Liver (tissue), 2 donors: Measurements from ENCODE around the gene EXT2.

Experiments used
- RAD21 ChIP-seq, 2 donors: IDR thresholded peaks; 2 replicates each; pipeline ENCODE4 v1.6.1; 2016; ENCODE audit warnings: antibody characterized with exemption in 2 of 2, mild to moderate bottlenecking in 2 of 2
- TF ChIP-seq, protein P1 (sequence below): IDR thresholded peaks from 2 replicates; pipeline ENCODE4 v1.6.1; 2016; ENCODE audit warnings: antibody characterized with exemption, mild to moderate bottlenecking
- donor health status: healthy.

DNA sequence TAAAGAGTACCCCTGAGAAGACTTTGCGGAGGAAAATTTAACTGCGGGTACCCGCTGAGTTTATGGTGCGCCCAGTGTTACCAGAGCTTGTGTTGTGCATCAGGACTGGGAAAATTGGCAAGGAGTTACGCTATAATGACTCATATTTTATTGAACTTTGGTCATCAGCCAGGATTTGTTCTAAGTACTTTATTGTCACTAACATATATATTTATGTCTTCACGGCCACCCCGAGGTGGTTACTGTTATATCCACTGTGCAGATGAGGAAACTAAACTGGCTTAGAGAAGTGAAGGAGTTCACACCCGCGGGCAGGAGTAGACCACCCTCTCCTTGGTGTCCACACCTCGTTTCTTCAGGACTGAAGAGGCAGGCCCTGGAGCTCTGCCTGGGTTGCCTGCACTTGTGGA lies 28.7 kb upstream of the EXT2 start:
- TF ChIP-seq, protein P1, sequence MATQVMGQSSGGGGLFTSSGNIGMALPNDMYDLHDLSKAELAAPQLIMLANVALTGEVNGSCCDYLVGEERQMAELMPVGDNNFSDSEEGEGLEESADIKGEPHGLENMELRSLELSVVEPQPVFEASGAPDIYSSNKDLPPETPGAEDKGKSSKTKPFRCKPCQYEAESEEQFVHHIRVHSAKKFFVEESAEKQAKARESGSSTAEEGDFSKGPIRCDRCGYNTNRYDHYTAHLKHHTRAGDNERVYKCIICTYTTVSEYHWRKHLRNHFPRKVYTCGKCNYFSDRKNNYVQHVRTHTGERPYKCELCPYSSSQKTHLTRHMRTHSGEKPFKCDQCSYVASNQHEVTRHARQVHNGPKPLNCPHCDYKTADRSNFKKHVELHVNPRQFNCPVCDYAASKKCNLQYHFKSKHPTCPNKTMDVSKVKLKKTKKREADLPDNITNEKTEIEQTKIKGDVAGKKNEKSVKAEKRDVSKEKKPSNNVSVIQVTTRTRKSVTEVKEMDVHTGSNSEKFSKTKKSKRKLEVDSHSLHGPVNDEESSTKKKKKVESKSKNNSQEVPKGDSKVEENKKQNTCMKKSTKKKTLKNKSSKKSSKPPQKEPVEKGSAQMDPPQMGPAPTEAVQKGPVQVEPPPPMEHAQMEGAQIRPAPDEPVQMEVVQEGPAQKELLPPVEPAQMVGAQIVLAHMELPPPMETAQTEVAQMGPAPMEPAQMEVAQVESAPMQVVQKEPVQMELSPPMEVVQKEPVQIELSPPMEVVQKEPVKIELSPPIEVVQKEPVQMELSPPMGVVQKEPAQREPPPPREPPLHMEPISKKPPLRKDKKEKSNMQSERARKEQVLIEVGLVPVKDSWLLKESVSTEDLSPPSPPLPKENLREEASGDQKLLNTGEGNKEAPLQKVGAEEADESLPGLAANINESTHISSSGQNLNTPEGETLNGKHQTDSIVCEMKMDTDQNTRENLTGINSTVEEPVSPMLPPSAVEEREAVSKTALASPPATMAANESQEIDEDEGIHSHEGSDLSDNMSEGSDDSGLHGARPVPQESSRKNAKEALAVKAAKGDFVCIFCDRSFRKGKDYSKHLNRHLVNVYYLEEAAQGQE = no peak
- TF ChIP-seq RAD21 (IDR thresholded peaks at IDR 0.05) = no peak
